HL-60 (cell line): ENCODE measurements around the gene KDM4C.
"Not testable (repeated sequence)": the region's sequence is repeated elsewhere in the genome, so short reads cannot be mapped to it uniquely, and the experiment has no call there.

Experiments used
- DNase-seq, 2 experiments: peaks; one replicate each; pipeline ENCODE4 v3.0.0-alpha.2; 2010 to 2020; ENCODE audit warnings: low read depth in 1 of 2, low spot score in 1 of 2
- H3K27ac ChIP-seq: fragments of 250-450 bp; sonication (Bioruptor Pico); replicated peaks from 2 replicates; pipeline ENCODE4 v1.5.1; 2020; ENCODE audit warnings: mild to moderate bottlenecking, moderate library complexity
- H3K27me3 ChIP-seq: fragments of 250-450 bp; sonication (Bioruptor Pico); 2 replicates; pipeline ENCODE4 v1.5.1; 2021; ENCODE audit warnings: mild to moderate bottlenecking, moderate library complexity; ENCODE audit not compliant: insufficient read depth, poor library complexity, severe bottlenecking
- H3K4me3 ChIP-seq: replicated peaks from 2 replicates; pipeline ENCODE4 v1.5.1; 2011; ENCODE audit warnings: mild to moderate bottlenecking, control low read depth, low read length; ENCODE audit not compliant: insufficient read depth
- CTCF ChIP-seq: IDR thresholded peaks from one replicate; pipeline ENCODE4 v1.5.1; 2011; ENCODE audit warnings: low read length, control low read depth, inconsistent platforms; ENCODE audit not compliant: insufficient read depth
- GABPA ChIP-seq: IDR thresholded peaks from 2 replicates; pipeline ENCODE4 v1.6.1; 2012; ENCODE audit warnings: low read depth
- POLR2AphosphoS5 ChIP-seq: IDR thresholded peaks from 2 replicates; pipeline ENCODE4 v1.6.1; 2012; ENCODE audit warnings: low read depth
- REST ChIP-seq: IDR thresholded peaks from 2 replicates; pipeline ENCODE4 v1.6.1; 2012; ENCODE audit warnings: low read depth; ENCODE audit not compliant: insufficient replicate concordance
- SPI1 ChIP-seq: IDR thresholded peaks from 2 replicates; pipeline ENCODE4 v1.6.1; 2012; ENCODE audit warnings: low read depth, mild to moderate bottlenecking, borderline replicate concordance

KDM4C gene

GRCh38 chr9:6714176-6714575 is 43.6 kb upstream of the KDM4C start:
- no peak overlapping the region for H3K4me3 ChIP-seq
- TF ChIP-seq REST (no peak), CTCF (no peak), GABPA (no peak), POLR2AphosphoS5 (no peak), SPI1 (no peak)
- H3K27me3 ChIP-seq: peaks cover 2% of the 10 kb centered on the region
- H3K27ac ChIP-seq: no peak overlapping the region
- peak in 1 of 2 experiments; percentile 25 for DNase-seq

- DNase-seq, H3K4me3 ChIP-seq, H3K27me3 ChIP-seq, H3K27ac ChIP-seq: not testable (repeated sequence)
These were observed 42.5 kb upstream of the KDM4C start for GRCh38 chr9:6715153-6715754.

GRCh38 chr9:6715755-6716643 is 41.8 kb upstream of the KDM4C start:
- DNase-seq: peak; percentile 33 to 34
- Histone ChIP-seq H3K27ac (no peak overlapping the region), H3K4me3 (peak overlapping the region; percentile 37), H3K27me3 (peaks cover 2% of the 10 kb centered on the region)
- TF ChIP-seq REST (no peak), POLR2AphosphoS5 (no peak), GABPA (no peak), CTCF (no peak), SPI1 (no peak)

- DNase-seq: no peak
- TF ChIP-seq POLR2AphosphoS5 (no peak), SPI1 (no peak), REST (no peak), GABPA (no peak), CTCF (no peak)
- no peak overlapping the region for H3K4me3 ChIP-seq
- H3K27me3 ChIP-seq: peaks cover 2% of the 10 kb centered on the region
- no peak overlapping the region for H3K27ac ChIP-seq
These were observed 41.0 kb upstream of the KDM4C start for GRCh38 chr9:6716766-6717165.
